CD4-positive, alpha-beta T cell (primary cell): ENCODE data around the gene BCL2L11. TPM values are rescaled to one million over a fixed set of nuclear protein-coding genes. Genes with fewer than 3 reads are reported as not detected.

Experiments used
- ATAC-seq: fragments of 200-7000 bp; cut with Tn5 transposase; one replicate; pipeline ENCODE4 v1.10.0; 2022; ENCODE audit warnings: mild to moderate bottlenecking; ENCODE audit not compliant: poor library complexity
- CTCF ChIA-PET: fragments of 350-600 bp; sonication (Branson Sonifier 250); formaldehyde crosslinking; loops from one replicate; lab custom pipeline; 2021; ENCODE audit warnings: antibody characterized with exemption, inconsistent platforms; lab: Charles Lee
- POLR2A ChIA-PET: fragments of 350-600 bp; sonication (Branson Sonifier 250); formaldehyde crosslinking; loops from one replicate; lab custom pipeline; 2021; ENCODE audit warnings: antibody characterized with exemption, inconsistent platforms; lab: Charles Lee
- DNase-seq, 14 experiments: peaks; one replicate each; pipeline ENCODE4 v3.0.0-alpha.2; 2013 to 2020; ENCODE audit warnings: mixed read lengths in 2 of 14
- H3K27ac ChIP-seq, 2 donors: one replicate each; pipeline versions ENCODE4 v1.5.1 to v1.7.0; 2013; ENCODE audit warnings: low read length in 2 of 2, low read depth in 1 of 2, mild to moderate bottlenecking in 1 of 2
- H3K27me3 ChIP-seq, 2 experiments: 1 replicate in 1 of 2; 2 replicates in 1 of 2; pipeline versions ENCODE4 v1.6.1 to v1.7.0; 2013; ENCODE audit warnings: low read length in 2 of 2, control low read depth in 1 of 2, mild to moderate bottlenecking in 1 of 2, moderate library complexity in 1 of 2; ENCODE audit not compliant: insufficient read depth in 2 of 2, control insufficient read depth in 1 of 2
- H3K36me3 ChIP-seq: one replicate; pipeline ENCODE4 v1.6.1; 2013; ENCODE audit warnings: low read length, control low read depth; ENCODE audit not compliant: insufficient read depth
- H3K4me1 ChIP-seq: one replicate; pipeline ENCODE4 v1.6.1; 2013; ENCODE audit warnings: low read length, control low read depth; ENCODE audit not compliant: insufficient read depth
- H3K4me3 ChIP-seq: one replicate; pipeline ENCODE4 v1.5.1; 2013; ENCODE audit warnings: mild to moderate bottlenecking, low read length, moderate library complexity
- H3K9me3 ChIP-seq, 2 experiments: 1 replicate in 1 of 2; 2 replicates in 1 of 2; pipeline versions ENCODE4 v1.6.1 to v1.7.0; 2013; ENCODE audit warnings: low read length in 2 of 2, mild to moderate bottlenecking in 2 of 2, control low read depth in 1 of 2, moderate library complexity in 1 of 2; ENCODE audit not compliant: control insufficient read depth in 1 of 2, insufficient read depth in 1 of 2
- H3K27ac Mint-ChIP-seq: one replicate; pipeline ENCODE4 v1.8.0; 2020; ENCODE audit warnings: mixed read lengths
- H3K27me3 Mint-ChIP-seq: one replicate; pipeline ENCODE4 v1.8.0; 2021; ENCODE audit warnings: mixed read lengths
- H3K36me3 Mint-ChIP-seq: one replicate; pipeline ENCODE4 v1.8.0; 2021; ENCODE audit warnings: low read depth, mixed read lengths
- H3K4me1 Mint-ChIP-seq: one replicate; pipeline ENCODE4 v1.8.0; 2021; ENCODE audit warnings: low read depth, mixed read lengths
- H3K4me3 Mint-ChIP-seq: one replicate; pipeline ENCODE4 v1.8.0; 2020; ENCODE audit warnings: mild to moderate bottlenecking, mixed read lengths
- H3K9me3 Mint-ChIP-seq: one replicate; pipeline ENCODE4 v1.8.0; 2020; ENCODE audit warnings: mixed read lengths
- intact Hi-C, 2 experiments: fragments of 100-400 bp; cut with DNase I in 1 of 2; cut with micrococcal nuclease in 1 of 2; formaldehyde crosslinking; loops; one replicate each; pipeline versions ENCODE4 v1.15.1 to v1.9.0; 2023 to 2025; cut with DNase I, micrococcal nuclease
- total RNA-seq, 174 experiments: library from RNA in 2 of 174; stranded (reverse) in 2 of 174; gene quantifications; one replicate each; pipeline ENCODE4 v1.2.3 and lab custom pipeline; 2021 to 2026
- TF ChIP-seq, protein P1 (sequence below): fragments of 200-600 bp; IDR thresholded peaks from one replicate; pipeline ENCODE4 v1.8.0; 2022; ENCODE audit warnings: antibody characterized with exemption, mild to moderate bottlenecking

Gene BCL2L11
- total RNA-seq, 2 experiments from 2014 or later, result 48.6 to 50.1 TPM

DNA sequence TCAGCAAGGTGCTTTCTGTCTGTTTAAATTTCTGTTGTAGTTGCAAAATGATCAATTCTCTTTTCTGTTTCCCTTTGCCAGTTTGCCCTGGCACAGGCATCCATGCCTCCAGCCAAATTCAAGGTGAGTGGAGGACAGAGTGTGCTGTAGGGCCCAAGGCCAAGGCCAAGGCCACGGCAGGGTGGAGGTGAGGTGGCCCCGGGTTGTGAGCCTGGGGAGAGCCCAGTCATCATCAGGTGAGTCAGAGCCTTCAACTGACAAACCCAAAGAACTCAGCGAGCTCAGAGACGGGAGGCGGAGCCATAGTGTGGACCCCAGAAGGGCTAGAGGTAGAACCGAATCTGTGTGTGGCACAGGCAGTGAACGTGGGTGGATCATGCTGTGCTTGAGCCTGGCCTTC, 55.7 kb downstream of the BCL2L11 start:
- Mint-ChIP-seq H3K4me3 (no peak overlapping the region), H3K4me1 (no peaks in the 10 kb centered on the region), H3K27ac (no peak overlapping the region), H3K9me3 (no peaks in the 10 kb centered on the region), H3K27me3 (peaks cover 4% of the 10 kb centered on the region), H3K36me3 (no peaks in the 10 kb centered on the region)
- no peaks in the 10 kb centered on the region for H3K27me3 ChIP-seq
- TF ChIP-seq, protein P1, sequence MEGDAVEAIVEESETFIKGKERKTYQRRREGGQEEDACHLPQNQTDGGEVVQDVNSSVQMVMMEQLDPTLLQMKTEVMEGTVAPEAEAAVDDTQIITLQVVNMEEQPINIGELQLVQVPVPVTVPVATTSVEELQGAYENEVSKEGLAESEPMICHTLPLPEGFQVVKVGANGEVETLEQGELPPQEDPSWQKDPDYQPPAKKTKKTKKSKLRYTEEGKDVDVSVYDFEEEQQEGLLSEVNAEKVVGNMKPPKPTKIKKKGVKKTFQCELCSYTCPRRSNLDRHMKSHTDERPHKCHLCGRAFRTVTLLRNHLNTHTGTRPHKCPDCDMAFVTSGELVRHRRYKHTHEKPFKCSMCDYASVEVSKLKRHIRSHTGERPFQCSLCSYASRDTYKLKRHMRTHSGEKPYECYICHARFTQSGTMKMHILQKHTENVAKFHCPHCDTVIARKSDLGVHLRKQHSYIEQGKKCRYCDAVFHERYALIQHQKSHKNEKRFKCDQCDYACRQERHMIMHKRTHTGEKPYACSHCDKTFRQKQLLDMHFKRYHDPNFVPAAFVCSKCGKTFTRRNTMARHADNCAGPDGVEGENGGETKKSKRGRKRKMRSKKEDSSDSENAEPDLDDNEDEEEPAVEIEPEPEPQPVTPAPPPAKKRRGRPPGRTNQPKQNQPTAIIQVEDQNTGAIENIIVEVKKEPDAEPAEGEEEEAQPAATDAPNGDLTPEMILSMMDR, result no peak
- DNase-seq, result no peak
- ChIA-PET POLR2A (no interaction called here), CTCF (no interaction called here)
- H3K9me3 ChIP-seq, result no peaks in the 10 kb centered on the region
- H3K4me3 ChIP-seq, result no peak overlapping the region
- H3K27ac ChIP-seq, result no peak overlapping the region
- no peaks in the 10 kb centered on the region for H3K36me3 ChIP-seq
- intact Hi-C loops, result no loop called here
- no peak for ATAC-seq
- H3K4me1 ChIP-seq, result no peaks in the 10 kb centered on the region

DNA sequence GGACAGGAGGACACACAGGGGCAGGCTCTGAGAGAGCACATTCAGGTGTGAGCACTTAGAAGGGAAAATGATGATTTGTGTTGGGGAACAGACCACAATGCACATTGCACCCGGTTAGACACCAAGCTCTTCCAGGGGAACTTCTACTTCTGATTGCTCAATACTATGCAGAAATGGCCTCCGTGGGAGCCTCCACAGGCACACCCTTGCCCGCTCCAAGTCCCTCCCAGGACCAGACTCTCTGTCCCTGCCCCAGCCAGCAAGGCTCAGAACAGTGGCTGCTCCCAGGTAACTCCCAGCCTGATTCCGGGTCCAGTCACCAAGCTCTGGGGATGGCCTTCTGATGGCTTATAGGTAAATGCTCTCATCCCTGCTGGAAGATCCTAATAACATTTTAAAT, 56.2 kb downstream of the BCL2L11 start:
- Histone ChIP-seq H3K27ac (no peak overlapping the region), H3K4me3 (no peak overlapping the region), H3K9me3 (no peaks in the 10 kb centered on the region), H3K36me3 (no peaks in the 10 kb centered on the region), H3K4me1 (no peaks in the 10 kb centered on the region), H3K27me3 (no peaks in the 10 kb centered on the region)
- POLR2A ChIA-PET, result no interaction called here
- H3K4me3 Mint-ChIP-seq, result no peak overlapping the region
- CTCF ChIA-PET, result no interaction called here
- H3K4me1 Mint-ChIP-seq, result no peaks in the 10 kb centered on the region
- no peak overlapping the region for H3K27ac Mint-ChIP-seq
- TF ChIP-seq, protein P1, result no peak
- H3K27me3 Mint-ChIP-seq, result peaks cover 4% of the 10 kb centered on the region
- H3K36me3 Mint-ChIP-seq, result no peaks in the 10 kb centered on the region
- H3K9me3 Mint-ChIP-seq, result no peaks in the 10 kb centered on the region
- ATAC-seq, result no peak
- no peak for DNase-seq
- intact Hi-C loops, result no loop called here

DNA sequence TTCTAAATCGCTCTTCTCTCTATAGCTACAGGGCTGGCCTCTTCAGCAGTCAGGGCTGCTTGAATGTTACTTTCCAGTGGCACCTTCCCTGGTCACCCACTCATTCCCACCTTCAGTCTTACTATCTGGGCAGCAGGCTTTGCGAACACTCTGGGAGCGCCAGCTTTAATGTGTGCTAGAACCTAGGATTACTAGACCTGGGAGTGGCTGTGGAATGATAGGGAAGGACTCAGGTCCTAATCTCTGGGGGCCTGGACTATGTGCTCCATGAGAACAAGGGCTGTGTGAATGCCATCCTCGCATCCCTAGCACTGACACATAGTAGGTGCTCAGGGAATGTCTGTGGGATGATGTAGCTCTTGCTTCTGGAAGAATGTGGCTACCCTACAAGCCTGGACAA, 57.6 kb downstream of the BCL2L11 start:
- H3K27ac Mint-ChIP-seq, result no peak overlapping the region
- no peaks in the 10 kb centered on the region for H3K36me3 ChIP-seq
- no peaks in the 10 kb centered on the region for H3K36me3 Mint-ChIP-seq
- no peaks in the 10 kb centered on the region for H3K9me3 Mint-ChIP-seq
- DNase-seq, result no peak
- peaks cover 0 to 2% of the 10 kb centered on the region in 2 experiments for H3K27me3 ChIP-seq
- ChIA-PET POLR2A (no interaction called here), CTCF (no interaction called here)
- H3K9me3 ChIP-seq, result no peaks in the 10 kb centered on the region
- TF ChIP-seq, protein P1, result no peak
- peaks cover 4% of the 10 kb centered on the region for H3K27me3 Mint-ChIP-seq
- H3K4me3 ChIP-seq, result no peak overlapping the region
- H3K4me3 Mint-ChIP-seq, result no peak overlapping the region
- ATAC-seq, result no peak
- no peaks in the 10 kb centered on the region for H3K4me1 ChIP-seq
- no peaks in the 10 kb centered on the region for H3K4me1 Mint-ChIP-seq
- no peak overlapping the region for H3K27ac ChIP-seq
- intact Hi-C loops, result no loop called here
